A549 treated with RU486 at 1 μM for 4 hours (cell line): ENCODE measurements around the gene MICA. TPM values are rescaled to one million over a fixed set of nuclear protein-coding genes. Genes with fewer than 3 reads are reported as not detected.

Source experiments
- total RNA-seq: library from RNA; stranded (reverse); fragments of 200-300 nt; extraction: Qiagen RNA extraction; gene quantifications from 5 replicates; pipeline ENCODE4 v1.2.3, GENCODE V29; 2022; ENCODE audit warnings: low read depth

The MICA gene
- total RNA-seq, result 25.6 to 27.7 TPM (median 26.8 TPM) in 5 replicates

GRCh38 chr6:31403283-31404060, at the start of gene MICA:
Gene MICA (plus strand): TSS chr6:31403595. CDS start chr6:31403633, 38 bp downstream.

DNA sequence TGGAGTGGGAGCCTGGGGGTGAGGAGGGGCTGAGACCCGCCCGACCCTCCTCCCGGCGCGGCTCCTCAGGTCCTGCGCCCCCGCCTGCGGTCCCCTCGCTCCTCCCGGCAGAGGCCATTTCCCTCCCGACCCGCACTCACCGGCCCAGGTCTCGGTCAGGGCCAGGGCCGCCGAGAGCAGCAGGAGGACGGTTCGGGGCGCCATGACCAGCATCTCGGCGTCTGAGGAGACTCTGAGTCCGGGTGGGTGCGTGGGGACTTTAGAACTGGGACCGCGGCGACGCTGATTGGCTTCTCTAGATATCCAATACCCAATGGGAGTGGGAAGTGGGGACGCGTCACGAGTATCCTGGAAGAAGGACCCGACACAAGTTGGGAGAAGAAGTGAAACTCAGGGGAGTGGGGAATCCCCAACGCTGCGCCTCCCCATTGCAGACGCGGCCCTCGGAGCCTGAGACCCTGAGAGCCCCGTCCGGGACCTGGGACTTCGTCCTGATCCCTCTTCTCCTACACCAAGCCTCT, 46.4 kb upstream of the MICA start, which contains the start of gene HLA-B:
HLA-B (minus strand) TSS at position 234 of the 521 bp plus-strand sequence; CDS start at position 213, 21 bp downstream.

Other genes starting within 250 kb of the MICA start
- 6.5 to 7.3 TPM (median 6.7 TPM) in 5 replicates for gene CCHCR1, start 245.8 kb upstream of the MICA start, total RNA-seq
- gene TCF19, start 245.0 kb upstream of the MICA start, total RNA-seq, result 12.1 to 15.0 TPM (median 13.7 TPM) in 5 replicates
- gene POU5F1, start 232.9 kb upstream of the MICA start, total RNA-seq, result 2.8 to 6.0 TPM (median 4.1 TPM) in 5 replicates
- 44.7 to 60.0 TPM (median 50.9 TPM) in 5 replicates for gene HLA-C, start 131.5 kb upstream of the MICA start, total RNA-seq
- gene HLA-B, start 46.4 kb upstream of the MICA start, total RNA-seq, result 24.5 to 36.5 TPM (median 29.0 TPM) in 5 replicates
- gene MICB, start 94.5 kb downstream of the MICA start, total RNA-seq, result 6.0 to 8.4 TPM (median 7.5 TPM) in 5 replicates
- gene MCCD1, start 125.4 kb downstream of the MICA start, total RNA-seq, result not detected in 5 replicates
- 340 to 430 TPM (median 406 TPM) in 5 replicates for gene DDX39B, start 138.4 kb downstream of the MICA start, total RNA-seq
- gene ATP6V1G2, start 143.0 kb downstream of the MICA start, total RNA-seq, result 0.48 to 0.86 TPM (median 0.65 TPM) in 5 replicates
- gene NFKBIL1, start 144.0 kb downstream of the MICA start, total RNA-seq, result 9.3 to 11.8 TPM (median 11.3 TPM) in 5 replicates
- 0.10 TPM in 1 of 5 replicates, not detected in the others for gene LTA, start 168.7 kb downstream of the MICA start, total RNA-seq
- gene TNF, start 172.0 kb downstream of the MICA start, total RNA-seq, result 0.10 to 0.19 TPM in 2 of 5 replicates, not detected in the others
- 0.25 to 0.57 TPM (median 0.49 TPM) in 4 of 5 replicates, not detected in the other for gene LTB, start 178.8 kb downstream of the MICA start, total RNA-seq
- 0.28 to 1.3 TPM in 2 of 5 replicates, not detected in the others for gene LST1, start 182.7 kb downstream of the MICA start, total RNA-seq
- not detected in 5 replicates for gene NCR3, start 189.4 kb downstream of the MICA start, total RNA-seq
- not detected in 5 replicates for gene AIF1, start 211.6 kb downstream of the MICA start, total RNA-seq
- 64.9 to 89.6 TPM (median 85.2 TPM) in 5 replicates for gene PRRC2A, start 217.1 kb downstream of the MICA start, total RNA-seq
- 107 to 155 TPM (median 142 TPM) in 5 replicates for gene BAG6, start 249.1 kb downstream of the MICA start, total RNA-seq